Neuronal stem cell (in vitro differentiated cells): ENCODE measurements around the gene ST6GALNAC6.

Source experiments
- DNase-seq: peaks from one replicate; pipeline ENCODE4 v3.0.0-alpha.2; 2013; ENCODE audit warnings: low spot score
- H2AFZ ChIP-seq: one replicate; pipeline ENCODE4 v1.6.1; 2013; ENCODE audit warnings: mild to moderate bottlenecking, low read length, inconsistent platforms
- H2AK5ac ChIP-seq: 2 replicates; pipeline ENCODE4 v1.6.1; 2013; ENCODE audit warnings: low read depth, mild to moderate bottlenecking, inconsistent platforms, low read length, moderate library complexity, mixed read lengths
- H2BK120ac ChIP-seq: 2 replicates; pipeline ENCODE4 v1.6.1; 2013; ENCODE audit warnings: low read depth, mild to moderate bottlenecking, inconsistent platforms, low read length, moderate library complexity, mixed read lengths
- H2BK12ac ChIP-seq: one replicate; pipeline ENCODE4 v1.6.1; 2013; ENCODE audit warnings: low read length, inconsistent platforms
- H2BK15ac ChIP-seq: 2 replicates; pipeline ENCODE4 v1.6.1; 2013; ENCODE audit warnings: mild to moderate bottlenecking, low read length, inconsistent platforms, mixed read lengths
- H2BK5ac ChIP-seq: one replicate; pipeline ENCODE4 v1.6.1; 2013; ENCODE audit warnings: inconsistent platforms, mild to moderate bottlenecking, low read length, moderate library complexity
- H3K14ac ChIP-seq: one replicate; pipeline ENCODE4 v1.6.1; 2013; ENCODE audit warnings: low read length, inconsistent platforms
- H3K18ac ChIP-seq: 2 replicates; pipeline ENCODE4 v1.6.1; 2013; ENCODE audit warnings: low read length, inconsistent platforms
- H3K23ac ChIP-seq: 2 replicates; pipeline ENCODE4 v1.6.1; 2013; ENCODE audit warnings: low read depth, mild to moderate bottlenecking, mixed read lengths, low read length, inconsistent platforms; ENCODE audit not compliant: poor library complexity
- H3K27ac ChIP-seq: replicated peaks from 3 replicates; pipeline ENCODE4 v1.5.1; 2013; ENCODE audit warnings: low read length, inconsistent platforms
- H3K27me3 ChIP-seq, 3 experiments: 2 replicates each; pipeline ENCODE4 v1.6.1; 2013; ENCODE audit warnings: low read length in 3 of 3, mild to moderate bottlenecking in 2 of 3, inconsistent platforms in 1 of 3, low read depth in 1 of 3, mixed read lengths in 1 of 3, moderate library complexity in 1 of 3; ENCODE audit not compliant: control insufficient read depth in 3 of 3, insufficient read depth in 3 of 3
- H3K36me3 ChIP-seq, 2 donors: replicated peaks in 1 of 2; 2 replicates each; pipeline ENCODE4 v1.6.1; 2013; ENCODE audit warnings: low read length in 2 of 2; ENCODE audit not compliant: control insufficient read depth in 2 of 2, insufficient read depth in 2 of 2
- H3K4ac ChIP-seq: 2 replicates; pipeline ENCODE4 v1.6.1; 2013; ENCODE audit warnings: inconsistent platforms, mild to moderate bottlenecking, low read length, moderate library complexity
- H3K4me1 ChIP-seq, 2 donors: 1 replicate in 1 of 2; 2 replicates in 1 of 2; pipeline ENCODE4 v1.6.1; 2013; ENCODE audit warnings: low read length in 2 of 2, low read depth in 1 of 2; ENCODE audit not compliant: control insufficient read depth in 2 of 2, insufficient read depth in 1 of 2
- H3K4me2 ChIP-seq: one replicate; pipeline ENCODE4 v1.6.1; 2013; ENCODE audit warnings: mild to moderate bottlenecking, low read length, inconsistent platforms; ENCODE audit not compliant: insufficient read depth, poor library complexity, severe bottlenecking
- H3K4me3 ChIP-seq, 2 donors: 2 replicates each; pipeline ENCODE4 v1.5.1; 2013; ENCODE audit warnings: low read length in 2 of 2, mild to moderate bottlenecking in 2 of 2, inconsistent platforms in 1 of 2, moderate library complexity in 1 of 2
- H3K79me1 ChIP-seq: one replicate; pipeline ENCODE4 v1.6.1; 2013; ENCODE audit warnings: low read depth, mild to moderate bottlenecking, inconsistent platforms, low read length, moderate library complexity
- H3K9ac ChIP-seq: one replicate; pipeline ENCODE4 v1.6.1; 2013; ENCODE audit warnings: mild to moderate bottlenecking, low read depth, low read length, inconsistent platforms; ENCODE audit not compliant: poor library complexity
- H3K9me3 ChIP-seq, 2 donors: replicated peaks in 1 of 2; 2 replicates each; pipeline versions ENCODE3 to v1.6.1; 2013; ENCODE audit warnings: low read length in 2 of 2, mild to moderate bottlenecking in 2 of 2, inconsistent platforms in 1 of 2, low read depth in 1 of 2, mixed read lengths in 1 of 2, moderate library complexity in 1 of 2; ENCODE audit not compliant: control insufficient read depth in 2 of 2, insufficient read depth in 1 of 2
- H4K8ac ChIP-seq: one replicate; pipeline ENCODE4 v1.6.1; 2013; ENCODE audit warnings: low read depth, mild to moderate bottlenecking, inconsistent platforms, low read length, moderate library complexity
- H4K91ac ChIP-seq: one replicate; pipeline ENCODE4 v1.6.1; 2013; ENCODE audit warnings: low read length, low read depth, mild to moderate bottlenecking, inconsistent platforms; ENCODE audit not compliant: poor library complexity
- WGBS, 2 donors: extraction: QIAGEN DNeasy Blood & Tissue Kit; methylation state at CpG; one replicate each; pipeline ENCODE4 v1.1.7; 2013; ENCODE audit warnings: missing lambda C conversion rate in 2 of 2, mixed read lengths in 1 of 2; ENCODE audit not compliant: insufficient read length in 2 of 2, insufficient replicate concordance in 1 of 2; ENCODE audit errors: extremely low coverage in 2 of 2; 5-methylcytosine and 5-hydroxymethylcytosine counted together

ST6GALNAC6 gene

DNA sequence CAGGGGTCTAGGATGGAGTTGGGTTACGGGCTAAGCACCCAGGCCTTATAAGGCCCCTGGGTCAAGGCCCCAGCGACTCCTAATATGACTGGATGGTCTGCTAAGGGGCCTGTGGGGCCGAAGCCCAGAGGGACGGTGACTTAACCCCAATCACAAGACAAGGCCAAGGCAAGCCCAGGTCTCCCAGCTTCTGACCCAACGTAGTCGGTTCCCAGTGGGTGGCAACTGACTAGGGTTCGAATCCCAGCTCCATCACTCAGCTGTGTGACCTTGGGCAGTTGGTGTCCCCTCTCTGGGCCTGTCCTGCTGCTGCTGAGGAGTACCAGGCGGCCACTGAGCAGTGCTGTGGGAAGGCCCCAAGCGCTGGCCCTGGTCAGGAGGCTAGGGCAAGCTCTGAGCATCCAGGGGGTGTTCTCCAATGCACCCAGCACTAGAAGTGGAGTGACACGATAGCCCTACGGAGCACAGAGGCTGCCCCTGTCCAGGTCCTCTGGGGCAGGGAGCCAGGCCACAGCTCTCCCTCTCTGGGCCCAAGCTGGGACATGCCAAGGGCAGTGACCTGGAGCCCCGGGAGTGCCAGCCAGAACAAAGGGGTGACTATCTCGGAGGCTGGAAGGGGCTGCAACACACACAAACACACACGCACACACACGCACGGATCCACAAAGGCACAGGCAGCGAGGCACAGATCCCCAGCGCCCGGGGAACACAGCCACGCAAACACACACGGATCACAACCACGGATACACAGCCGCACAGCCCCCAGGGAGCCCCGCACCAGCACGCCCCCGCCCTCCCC is 22.4 kb downstream of the ST6GALNAC6 start:
- Histone ChIP-seq H3K14ac (peak overlapping the region; percentile 64), H3K4me1 (peaks cover 15 to 48% of the 10 kb centered on the region in 2 donors), H3K23ac (peak overlapping the region; percentile 75), H3K9me3 (no peaks in the 10 kb centered on the region), H3K9ac (peak overlapping the region; percentile 83), H3K18ac (peak overlapping the region; percentile 95), H3K27me3 (no peaks in the 10 kb centered on the region), H3K36me3 (no peaks in the 10 kb centered on the region), H4K91ac (peak overlapping the region; percentile 68), H3K4ac (no peak overlapping the region), H2AK5ac (peak overlapping the region; percentile 91), H2BK15ac (peak overlapping the region; percentile 19), H4K8ac (no peak overlapping the region), H3K4me2 (peak overlapping the region; percentile 76), H3K79me1 (peaks cover 5% of the 10 kb centered on the region), H2BK120ac (peak overlapping the region; percentile 29), H3K27ac (no peak overlapping the region), H3K4me3 (peak overlapping the region; percentile 50 to 79), H2AFZ (peak overlapping the region; percentile 96), H2BK5ac (peak overlapping the region; percentile 26), H2BK12ac (peak overlapping the region; percentile 23)
- no peak for DNase-seq
- no CpG with 5 or more reads among the region's 26 CpGs for WGBS, 2 donors

DNA sequence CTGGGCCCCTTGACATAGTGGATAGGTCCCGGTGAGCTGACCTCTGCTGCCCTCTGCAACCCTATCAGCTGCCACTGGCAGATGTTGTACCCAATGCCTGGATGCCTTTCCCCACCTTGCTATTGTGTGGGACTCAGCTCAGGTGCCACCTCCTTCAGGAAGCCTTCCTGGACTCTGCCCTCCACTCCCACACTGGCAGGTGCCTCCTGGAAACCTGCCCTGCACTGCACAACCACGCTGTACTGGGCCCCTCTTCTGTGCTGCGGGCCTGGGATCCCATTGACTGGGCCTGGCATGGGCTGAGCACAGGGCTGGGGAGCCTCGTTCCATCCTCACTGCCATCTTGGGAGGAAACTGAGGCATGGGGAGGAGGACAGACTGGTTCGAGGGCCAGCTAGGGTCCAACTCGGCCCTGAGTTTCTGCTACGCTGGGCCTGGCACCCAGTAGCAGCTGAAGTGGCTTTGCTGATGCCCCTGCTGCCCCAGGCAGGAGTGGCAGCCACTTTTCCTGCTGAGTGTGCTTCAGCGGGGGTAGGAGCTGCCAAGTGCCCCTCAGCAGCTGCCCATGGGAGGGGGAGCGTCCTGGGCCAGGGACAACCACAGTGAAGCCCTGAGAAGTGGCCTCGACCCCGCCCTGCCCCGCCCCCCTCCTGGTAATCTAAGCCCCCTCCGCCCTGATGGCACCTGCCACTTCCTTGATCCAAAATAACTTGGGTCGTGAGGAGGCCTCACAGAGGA is 23.2 kb downstream of the ST6GALNAC6 start:
- Histone ChIP-seq H4K91ac (no peak overlapping the region), H3K9me3 (no peaks in the 10 kb centered on the region), H3K79me1 (peaks cover 5% of the 10 kb centered on the region), H2AK5ac (peak overlapping the region; percentile 96), H4K8ac (peak overlapping the region; percentile 89), H3K18ac (peak overlapping the region; percentile 76), H3K27me3 (no peaks in the 10 kb centered on the region), H3K9ac (peak overlapping the region; percentile 60), H2BK12ac (peak overlapping the region; percentile 80), H2AFZ (peak overlapping the region; percentile 56), H3K36me3 (no peaks in the 10 kb centered on the region), H3K27ac (no peak overlapping the region), H3K4me3 (peak overlapping the region in 1 of 2 donors; percentile 36), H3K23ac (peak overlapping the region; percentile 87), H2BK120ac (peak overlapping the region; percentile 81), H3K4me2 (peak overlapping the region; percentile 0), H2BK5ac (no peak overlapping the region), H3K4ac (peak overlapping the region; percentile 37), H2BK15ac (peak overlapping the region; percentile 86), H3K14ac (peak overlapping the region; percentile 63), H3K4me1 (peaks cover 15 to 48% of the 10 kb centered on the region in 2 donors)
- WGBS, 2 donors = no CpG with 5 or more reads among the region's 14 CpGs
- DNase-seq = no peak

DNA sequence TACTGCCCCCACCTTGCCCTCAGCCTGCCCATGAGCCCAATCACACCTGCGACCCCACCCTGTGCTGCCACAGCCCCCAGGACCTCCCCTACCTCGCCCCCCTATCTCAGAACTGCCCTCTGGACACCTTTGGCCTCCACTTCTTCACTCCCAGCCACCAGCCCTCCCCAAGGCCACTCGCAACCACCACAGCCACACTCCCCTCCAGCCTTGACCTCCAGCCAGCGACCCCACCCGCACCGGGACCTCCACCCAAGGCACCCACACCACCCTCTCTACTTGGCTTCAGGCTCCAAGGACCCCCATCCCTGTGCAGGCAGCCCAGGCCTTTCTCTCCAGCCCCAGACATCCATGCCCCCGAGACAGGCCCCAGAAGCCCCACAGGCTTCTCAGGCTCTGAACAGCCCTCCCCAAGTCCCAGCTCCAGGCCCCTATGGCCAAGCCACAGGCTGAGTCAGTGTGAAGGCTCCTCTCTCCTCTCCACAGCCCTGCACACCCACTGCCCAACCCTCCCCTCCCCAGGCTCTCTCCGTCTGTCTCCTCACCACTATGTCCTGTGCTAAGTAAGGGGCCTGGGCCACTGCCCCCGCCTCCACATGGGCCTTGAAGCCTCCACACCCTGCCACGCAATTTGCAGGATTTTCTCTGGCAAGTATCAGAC is 24.0 kb downstream of the ST6GALNAC6 start:
- Histone ChIP-seq H3K27ac (no peak overlapping the region), H3K27me3 (no peaks in the 10 kb centered on the region), H3K18ac (peak overlapping the region; percentile 55), H3K23ac (peak overlapping the region; percentile 87), H2BK15ac (peak overlapping the region; percentile 86), H2AK5ac (peak overlapping the region; percentile 96), H3K9ac (no peak overlapping the region), H4K91ac (no peak overlapping the region), H3K36me3 (no peaks in the 10 kb centered on the region), H3K9me3 (peaks cover 0 to 2% of the 10 kb centered on the region in 2 donors), H4K8ac (peak overlapping the region; percentile 23), H3K4me2 (no peak overlapping the region), H2BK12ac (peak overlapping the region; percentile 69), H3K79me1 (peaks cover 5% of the 10 kb centered on the region), H2AFZ (peak overlapping the region; percentile 56), H2BK120ac (peak overlapping the region; percentile 81), H2BK5ac (peak overlapping the region; percentile 35), H3K4me1 (peaks cover 15 to 48% of the 10 kb centered on the region in 2 donors), H3K4ac (peak overlapping the region; percentile 37), H3K4me3 (no peak overlapping the region), H3K14ac (peak overlapping the region; percentile 95)
- no peak for DNase-seq
- WGBS, 2 donors = no CpG with 5 or more reads among the region's 10 CpGs
